ENCODE data around the gene KLF5. TPM values are rescaled to one million over a fixed set of nuclear protein-coding genes. Genes with fewer than 3 reads are reported as not detected.

Gene KLF5
- total and polyA plus RNA-seq, 2 experiments from 2014 or later = 1.5 to 1.8 TPM

DNA sequence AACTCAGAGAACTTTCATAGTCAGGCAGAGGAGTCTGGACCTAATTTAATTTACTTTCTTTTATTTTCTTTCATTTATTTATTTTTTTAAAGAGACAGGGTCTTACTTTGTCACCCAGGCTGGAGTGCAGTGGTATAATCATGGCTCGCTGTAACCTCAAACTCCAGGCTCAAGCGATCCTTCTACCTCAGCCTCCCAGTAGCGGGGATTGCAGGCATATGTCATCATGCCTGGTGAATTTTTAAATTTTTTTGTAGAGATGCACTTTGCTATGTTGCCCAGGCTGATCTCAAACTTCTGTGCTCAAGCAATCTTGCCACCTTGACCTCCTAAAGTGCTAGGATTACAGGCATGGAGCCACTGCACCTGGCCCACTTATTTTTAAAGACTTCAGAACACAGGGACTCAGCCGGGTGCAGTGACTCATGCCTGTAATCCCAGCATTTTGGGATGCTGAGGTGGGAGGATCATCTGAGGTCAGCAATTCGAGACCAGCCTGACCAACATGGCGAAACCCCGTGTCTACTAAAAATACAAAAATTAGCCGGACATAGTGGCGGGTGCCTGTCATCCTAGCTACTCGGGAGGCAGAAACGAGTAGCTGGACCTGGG is 50.6 kb downstream of the KLF5 start:
- Histone ChIP-seq H3K27me3 (ENCODE audit: insufficient read depth) (no peaks in the 10 kb centered on the region), H3K36me3 (ENCODE audit: insufficient read depth) (no peaks in the 10 kb centered on the region), H4K20me1 (replicated peaks; ENCODE audit: insufficient read depth) (no peaks in the 10 kb centered on the region), H3K4me1 (ENCODE audit: insufficient read depth) (no peaks in the 10 kb centered on the region), H2AFZ (no peak overlapping the region), H3F3A (replicated peaks; ENCODE audit: low read depth) (no peaks in the 10 kb centered on the region), H3K27ac (ENCODE audit: low read depth) (no peak overlapping the region), H3K4me2 (no peak overlapping the region), H3K4me3 (no peak overlapping the region), H3K9me2 (ENCODE audit: insufficient read depth) (no peaks in the 10 kb centered on the region), H3K79me2 (replicated peaks; ENCODE audit: insufficient read depth) (no peaks in the 10 kb centered on the region)
- H3K27ac Mint-ChIP-seq = no peak overlapping the region
- no peaks in the 10 kb centered on the region for H3K36me3 Mint-ChIP-seq (ENCODE audit: low read depth)
- H3K9me3 Mint-ChIP-seq = no peaks in the 10 kb centered on the region
- DNase-seq (ENCODE audit: low spot score) (no peak), ATAC-seq (no peak)
- no peak overlapping the region for H3K4me3 Mint-ChIP-seq
- TF ChIP-seq, protein P1, sequence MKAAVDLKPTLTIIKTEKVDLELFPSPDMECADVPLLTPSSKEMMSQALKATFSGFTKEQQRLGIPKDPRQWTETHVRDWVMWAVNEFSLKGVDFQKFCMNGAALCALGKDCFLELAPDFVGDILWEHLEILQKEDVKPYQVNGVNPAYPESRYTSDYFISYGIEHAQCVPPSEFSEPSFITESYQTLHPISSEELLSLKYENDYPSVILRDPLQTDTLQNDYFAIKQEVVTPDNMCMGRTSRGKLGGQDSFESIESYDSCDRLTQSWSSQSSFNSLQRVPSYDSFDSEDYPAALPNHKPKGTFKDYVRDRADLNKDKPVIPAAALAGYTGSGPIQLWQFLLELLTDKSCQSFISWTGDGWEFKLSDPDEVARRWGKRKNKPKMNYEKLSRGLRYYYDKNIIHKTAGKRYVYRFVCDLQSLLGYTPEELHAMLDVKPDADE (IDR thresholded peaks at IDR 0.05) = no peak
- TF ChIP-seq EZH2phosphoT487 (IDR thresholded peaks at IDR 0.05; ENCODE audit: unreplicated experiment) (no peak), ZNF331 (CRISPR knock-in tag; IDR thresholded peaks at IDR 0.05; ENCODE audit: low read depth) (no peak)
- TF ChIP-seq, protein P2, sequence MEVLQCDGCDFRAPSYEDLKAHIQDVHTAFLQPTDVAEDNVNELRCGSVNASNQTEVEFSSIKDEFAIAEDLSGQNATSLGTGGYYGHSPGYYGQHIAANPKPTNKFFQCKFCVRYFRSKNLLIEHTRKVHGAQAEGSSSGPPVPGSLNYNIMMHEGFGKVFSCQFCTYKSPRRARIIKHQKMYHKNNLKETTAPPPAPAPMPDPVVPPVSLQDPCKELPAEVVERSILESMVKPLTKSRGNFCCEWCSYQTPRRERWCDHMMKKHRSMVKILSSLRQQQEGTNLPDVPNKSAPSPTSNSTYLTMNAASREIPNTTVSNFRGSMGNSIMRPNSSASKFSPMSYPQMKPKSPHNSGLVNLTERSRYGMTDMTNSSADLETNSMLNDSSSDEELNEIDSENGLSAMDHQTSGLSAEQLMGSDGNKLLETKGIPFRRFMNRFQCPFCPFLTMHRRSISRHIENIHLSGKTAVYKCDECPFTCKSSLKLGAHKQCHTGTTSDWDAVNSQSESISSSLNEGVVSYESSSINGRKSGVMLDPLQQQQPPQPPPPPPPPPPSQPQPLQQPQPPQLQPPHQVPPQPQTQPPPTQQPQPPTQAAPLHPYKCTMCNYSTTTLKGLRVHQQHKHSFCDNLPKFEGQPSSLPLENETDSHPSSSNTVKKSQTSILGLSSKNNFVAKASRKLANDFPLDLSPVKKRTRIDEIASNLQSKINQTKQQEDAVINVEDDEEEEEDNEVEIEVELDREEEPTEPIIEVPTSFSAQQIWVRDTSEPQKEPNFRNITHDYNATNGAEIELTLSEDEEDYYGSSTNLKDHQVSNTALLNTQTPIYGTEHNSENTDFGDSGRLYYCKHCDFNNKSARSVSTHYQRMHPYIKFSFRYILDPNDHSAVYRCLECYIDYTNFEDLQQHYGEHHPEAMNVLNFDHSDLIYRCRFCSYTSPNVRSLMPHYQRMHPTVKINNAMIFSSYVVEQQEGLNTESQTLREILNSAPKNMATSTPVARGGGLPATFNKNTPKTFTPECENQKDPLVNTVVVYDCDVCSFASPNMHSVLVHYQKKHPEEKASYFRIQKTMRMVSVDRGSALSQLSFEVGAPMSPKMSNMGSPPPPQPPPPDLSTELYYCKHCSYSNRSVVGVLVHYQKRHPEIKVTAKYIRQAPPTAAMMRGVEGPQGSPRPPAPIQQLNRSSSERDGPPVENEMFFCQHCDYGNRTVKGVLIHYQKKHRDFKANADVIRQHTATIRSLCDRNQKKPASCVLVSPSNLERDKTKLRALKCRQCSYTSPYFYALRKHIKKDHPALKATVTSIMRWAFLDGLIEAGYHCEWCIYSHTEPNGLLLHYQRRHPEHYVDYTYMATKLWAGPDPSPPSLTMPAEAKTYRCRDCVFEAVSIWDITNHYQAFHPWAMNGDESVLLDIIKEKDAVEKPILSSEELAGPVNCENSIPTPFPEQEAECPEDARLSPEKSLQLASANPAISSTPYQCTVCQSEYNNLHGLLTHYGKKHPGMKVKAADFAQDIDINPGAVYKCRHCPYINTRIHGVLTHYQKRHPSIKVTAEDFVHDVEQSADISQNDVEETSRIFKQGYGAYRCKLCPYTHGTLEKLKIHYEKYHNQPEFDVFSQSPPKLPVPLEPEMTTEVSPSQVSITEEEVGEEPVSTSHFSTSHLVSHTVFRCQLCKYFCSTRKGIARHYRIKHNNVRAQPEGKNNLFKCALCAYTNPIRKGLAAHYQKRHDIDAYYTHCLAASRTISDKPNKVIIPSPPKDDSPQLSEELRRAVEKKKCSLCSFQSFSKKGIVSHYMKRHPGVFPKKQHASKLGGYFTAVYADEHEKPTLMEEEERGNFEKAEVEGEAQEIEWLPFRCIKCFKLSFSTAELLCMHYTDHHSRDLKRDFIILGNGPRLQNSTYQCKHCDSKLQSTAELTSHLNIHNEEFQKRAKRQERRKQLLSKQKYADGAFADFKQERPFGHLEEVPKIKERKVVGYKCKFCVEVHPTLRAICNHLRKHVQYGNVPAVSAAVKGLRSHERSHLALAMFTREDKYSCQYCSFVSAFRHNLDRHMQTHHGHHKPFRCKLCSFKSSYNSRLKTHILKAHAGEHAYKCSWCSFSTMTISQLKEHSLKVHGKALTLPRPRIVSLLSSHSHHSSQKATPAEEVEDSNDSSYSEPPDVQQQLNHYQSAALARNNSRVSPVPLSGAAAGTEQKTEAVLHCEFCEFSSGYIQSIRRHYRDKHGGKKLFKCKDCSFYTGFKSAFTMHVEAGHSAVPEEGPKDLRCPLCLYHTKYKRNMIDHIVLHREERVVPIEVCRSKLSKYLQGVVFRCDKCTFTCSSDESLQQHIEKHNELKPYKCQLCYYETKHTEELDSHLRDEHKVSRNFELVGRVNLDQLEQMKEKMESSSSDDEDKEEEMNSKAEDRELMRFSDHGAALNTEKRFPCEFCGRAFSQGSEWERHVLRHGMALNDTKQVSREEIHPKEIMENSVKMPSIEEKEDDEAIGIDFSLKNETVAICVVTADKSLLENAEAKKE (CRISPR knock-in tag; IDR thresholded peaks at IDR 0.05) = no peak
- H3K27me3 Mint-ChIP-seq (ENCODE audit: insufficient read depth, low read depth, poor library complexity) = peaks cover 3% of the 10 kb centered on the region
- no peaks in the 10 kb centered on the region for H3K4me1 Mint-ChIP-seq

DNA sequence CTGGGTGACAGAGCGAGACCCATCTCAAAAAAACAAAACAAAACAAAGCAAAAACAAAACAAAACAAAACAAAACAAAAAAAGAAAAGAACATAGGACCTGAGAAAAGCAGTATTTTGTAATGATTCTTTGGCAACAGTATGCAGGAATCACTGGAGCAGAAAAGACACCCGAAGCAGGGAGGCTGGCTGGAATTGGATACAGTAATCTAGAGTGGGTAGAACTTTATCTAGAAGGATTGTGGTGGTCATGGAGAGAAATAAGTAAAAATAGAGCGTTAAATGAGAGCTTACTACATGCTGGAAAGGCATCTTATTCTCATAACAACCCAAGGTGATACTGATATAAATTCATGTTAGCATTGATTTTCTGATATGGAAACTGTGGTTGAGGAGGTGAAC is 51.2 kb downstream of the KLF5 start:
- Mint-ChIP-seq H3K36me3 (ENCODE audit: low read depth) (no peaks in the 10 kb centered on the region), H3K27ac (no peak overlapping the region)
- TF ChIP-seq, protein P2 (CRISPR knock-in tag; IDR thresholded peaks at IDR 0.05) = no peak

More for the DNA sequence above, 51.2 kb downstream of the KLF5 start:
- DNase-seq (ENCODE audit: low spot score) = no peak
- no peak overlapping the region for H3K4me3 Mint-ChIP-seq
- no peaks in the 10 kb centered on the region for H3K4me1 Mint-ChIP-seq
- peaks cover 3% of the 10 kb centered on the region for H3K27me3 Mint-ChIP-seq (ENCODE audit: insufficient read depth, low read depth, poor library complexity)
- ATAC-seq = no peak
- Histone ChIP-seq H3K9me2 (ENCODE audit: insufficient read depth) (no peaks in the 10 kb centered on the region), H3F3A (replicated peaks; ENCODE audit: low read depth) (no peaks in the 10 kb centered on the region), H3K4me3 (no peak overlapping the region), H4K20me1 (replicated peaks; ENCODE audit: insufficient read depth) (no peaks in the 10 kb centered on the region), H3K27ac (ENCODE audit: low read depth) (no peak overlapping the region), H3K79me2 (replicated peaks; ENCODE audit: insufficient read depth) (no peaks in the 10 kb centered on the region), H3K27me3 (ENCODE audit: insufficient read depth) (no peaks in the 10 kb centered on the region), H3K36me3 (ENCODE audit: insufficient read depth) (no peaks in the 10 kb centered on the region), H3K4me2 (no peak overlapping the region), H2AFZ (0 out of 2 replicates have a peak overlapping the region, but pooled peaks have one; percentile 88), H3K4me1 (ENCODE audit: insufficient read depth) (no peaks in the 10 kb centered on the region)
- H3K9me3 Mint-ChIP-seq = no peaks in the 10 kb centered on the region
